CD8-positive, alpha-beta memory T cell (primary cell): ENCODE results near the gene BMF. TPM values are rescaled to one million over a fixed set of nuclear protein-coding genes. Genes with fewer than 3 reads are reported as not detected.
A peak's percentile ranks its signal among the peaks of the same experiment; 100 is the strongest.

Experiments
- CTCF ChIA-PET: fragments of 350-600 bp; sonication (Branson Sonifier 250); formaldehyde crosslinking; loops from one replicate; lab custom pipeline; 2021; ENCODE audit warnings: antibody characterized with exemption; lab: Charles Lee
- POLR2A ChIA-PET: fragments of 350-600 bp; sonication (Branson Sonifier 250); formaldehyde crosslinking; loops from one replicate; lab custom pipeline; 2021; ENCODE audit warnings: antibody characterized with exemption; lab: Charles Lee
- DNase-seq, 5 donors: peaks; one replicate each; pipeline versions ENCODE4 v3.0.0 to v3.0.0-alpha.2; 2020 to 2022; ENCODE audit warnings: mixed read lengths in 1 of 5
- H3K27ac ChIP-seq: one replicate; pipeline ENCODE4 v1.7.0; 2013; ENCODE audit warnings: low read depth, mild to moderate bottlenecking, low read length, moderate library complexity
- H3K27me3 ChIP-seq: 2 replicates; pipeline ENCODE4 v1.7.0; 2013; ENCODE audit warnings: low read length, mild to moderate bottlenecking; ENCODE audit not compliant: insufficient read depth, poor library complexity, severe bottlenecking
- H3K36me3 ChIP-seq: 2 replicates; pipeline ENCODE4 v1.7.0; 2013; ENCODE audit warnings: mild to moderate bottlenecking, low read length, moderate library complexity; ENCODE audit not compliant: insufficient read depth
- H3K4me1 ChIP-seq: 2 replicates; pipeline ENCODE4 v1.7.0; 2013; ENCODE audit warnings: mild to moderate bottlenecking, low read length, moderate library complexity; ENCODE audit not compliant: insufficient read depth
- H3K4me3 ChIP-seq: 2 replicates; pipeline ENCODE4 v1.7.0; 2013; ENCODE audit warnings: mild to moderate bottlenecking, low read length
- H3K9me3 ChIP-seq: 2 replicates; pipeline ENCODE4 v1.7.0; 2013; ENCODE audit warnings: mild to moderate bottlenecking, low read length
- H3K27ac Mint-ChIP-seq, 8 donors: one replicate each; pipeline ENCODE4 v1.8.0; 2020 to 2021; ENCODE audit warnings: mixed read lengths in 8 of 8, mild to moderate bottlenecking in 6 of 8, inconsistent platforms in 3 of 8, moderate library complexity in 3 of 8
- H3K27me3 Mint-ChIP-seq, 2 donors: one replicate each; pipeline ENCODE4 v1.8.0; 2020 to 2021; ENCODE audit warnings: mixed read lengths in 2 of 2, mild to moderate bottlenecking in 1 of 2, moderate library complexity in 1 of 2
- H3K36me3 Mint-ChIP-seq, 3 donors: one replicate each; pipeline ENCODE4 v1.8.0; 2020 to 2021; ENCODE audit warnings: mixed read lengths in 3 of 3, inconsistent platforms in 1 of 3, mild to moderate bottlenecking in 1 of 3
- H3K4me1 Mint-ChIP-seq, 3 donors: one replicate each; pipeline ENCODE4 v1.8.0; 2020 to 2021; ENCODE audit warnings: mixed read lengths in 3 of 3, inconsistent platforms in 1 of 3, mild to moderate bottlenecking in 1 of 3
- H3K4me3 Mint-ChIP-seq, 7 donors: one replicate each; pipeline ENCODE4 v1.8.0; 2020 to 2021; ENCODE audit warnings: mixed read lengths in 7 of 7, mild to moderate bottlenecking in 6 of 7, moderate library complexity in 4 of 7, inconsistent platforms in 2 of 7
- H3K9me3 Mint-ChIP-seq, 5 donors: one replicate each; pipeline ENCODE4 v1.8.0; 2020 to 2022; ENCODE audit warnings: mixed read lengths in 5 of 5, mild to moderate bottlenecking in 3 of 5, moderate library complexity in 2 of 5, inconsistent platforms in 1 of 5
- polyA plus RNA-seq: library from polyadenylated mRNA; unstranded; fragments of 300-500 nt; fragmentation: Illumina TruSeq; gene quantifications from one replicate; pipeline ENCODE4 v1.2.3, GENCODE V29; 2021
- total RNA-seq, 2 experiments: library from RNA; stranded (reverse); gene quantifications; one replicate each; pipeline ENCODE4 v1.2.3, GENCODE V29; 2021

Gene BMF
- total and polyA plus RNA-seq, 3 experiments from 2014 or later = 2.3 to 16.8 (median 15.3) TPM

DNA sequence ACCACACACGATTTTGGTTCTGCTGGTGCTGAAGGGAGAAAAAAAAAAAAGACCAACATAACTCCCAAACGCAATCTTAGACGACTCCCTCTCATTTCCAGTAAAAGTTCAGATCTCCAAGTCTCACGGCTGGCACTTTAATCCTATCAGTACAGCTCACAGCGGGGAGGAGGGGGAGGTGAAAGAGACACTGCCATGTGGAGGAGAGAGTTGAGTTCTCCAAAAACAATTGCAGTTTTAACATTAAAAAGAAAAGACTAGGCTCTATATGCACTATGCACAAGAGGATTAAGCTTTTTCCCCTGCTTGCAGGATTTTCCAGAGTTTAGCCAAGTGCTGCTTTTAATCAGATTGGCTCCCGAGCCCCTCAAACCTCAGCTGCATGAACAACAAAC lies 16.8 kb downstream of the BMF start:
- ChIA-PET POLR2A (interaction anchor here (0.7 kb wide), 1 partner anchor 30 kb away, joined by 4 read pairs; no protein-coding TSS in a partner anchor), CTCF (interaction anchor here (19.8 kb wide), 1 partner anchor 17 kb away, joined by 186 read pairs; the partner anchor contains the start of gene BMF)
- Mint-ChIP-seq H3K27ac (peak overlapping the region in 1 of 8 donors; percentile 51), H3K36me3 (peaks cover 0 to 36% (median 4%) of the 10 kb centered on the region in 3 donors), H3K4me3 (no peak overlapping the region), H3K27me3 (peaks cover 0 to 2% of the 10 kb centered on the region in 2 donors), H3K4me1 (peaks cover 0 to 28% (median 7%) of the 10 kb centered on the region in 3 donors), H3K9me3 (no peaks in the 10 kb centered on the region)
- H3K4me3 ChIP-seq = no peak overlapping the region
- H3K27ac ChIP-seq = no peak overlapping the region
- no peaks in the 10 kb centered on the region for H3K9me3 ChIP-seq
- no peaks in the 10 kb centered on the region for H3K4me1 ChIP-seq
- H3K27me3 ChIP-seq = no peaks in the 10 kb centered on the region
- H3K36me3 ChIP-seq = no peaks in the 10 kb centered on the region
- DNase-seq = no peak

DNA sequence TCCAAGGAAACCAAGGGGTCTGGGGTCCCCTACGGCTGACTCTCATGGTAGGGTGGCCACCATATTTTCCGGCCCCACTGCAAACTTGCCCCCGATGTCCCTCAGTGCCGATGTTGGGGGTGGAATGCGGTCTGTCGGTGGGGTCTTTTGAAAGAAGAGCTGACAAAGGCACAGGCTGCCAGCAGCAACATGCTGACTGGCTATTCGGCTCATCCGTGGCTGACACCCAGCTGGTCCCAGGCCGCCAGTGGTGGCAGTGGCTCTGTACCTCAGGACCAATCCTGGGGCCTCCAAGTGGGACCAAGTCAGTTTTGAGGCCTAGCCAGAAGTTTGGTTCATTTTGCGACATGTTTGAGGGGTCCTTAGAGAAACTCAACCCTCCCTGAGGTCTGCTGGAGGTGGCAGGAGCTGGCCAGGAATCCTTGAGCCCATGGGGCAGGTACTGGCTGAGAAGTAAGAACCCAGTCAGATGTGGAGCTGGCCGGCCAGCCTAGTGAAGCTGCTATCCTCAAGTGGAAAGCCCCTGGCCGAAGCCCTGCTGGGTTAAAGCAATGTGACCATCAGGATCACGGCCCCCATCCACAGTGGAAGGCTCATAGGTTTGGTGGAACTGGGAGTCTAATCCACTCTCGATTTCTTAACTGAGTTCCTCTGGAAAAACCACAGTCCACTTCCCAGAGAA lies 17.8 kb downstream of the BMF start:
- peaks cover 0 to 36% (median 4%) of the 10 kb centered on the region in 3 donors for H3K36me3 Mint-ChIP-seq
- Histone ChIP-seq H3K27ac (no peak overlapping the region), H3K4me1 (no peaks in the 10 kb centered on the region), H3K36me3 (no peaks in the 10 kb centered on the region), H3K9me3 (no peaks in the 10 kb centered on the region), H3K4me3 (no peak overlapping the region), H3K27me3 (no peaks in the 10 kb centered on the region)
- POLR2A ChIA-PET = no interaction called here
- peaks cover 0 to 19% (median 5%) of the 10 kb centered on the region in 3 donors for H3K4me1 Mint-ChIP-seq
- CTCF ChIA-PET = interaction anchor here (0.9 to 19.8 kb wide), 2 partner anchors 18 to 184 kb away, joined by 3 to 186 read pairs; partner anchors contain the start of gene BMF
- H3K27me3 Mint-ChIP-seq = peaks cover 0 to 4% of the 10 kb centered on the region in 2 donors
- H3K4me3 Mint-ChIP-seq = no peak overlapping the region
- H3K9me3 Mint-ChIP-seq = no peaks in the 10 kb centered on the region
- H3K27ac Mint-ChIP-seq = no peak overlapping the region
- DNase-seq = no peak

DNA sequence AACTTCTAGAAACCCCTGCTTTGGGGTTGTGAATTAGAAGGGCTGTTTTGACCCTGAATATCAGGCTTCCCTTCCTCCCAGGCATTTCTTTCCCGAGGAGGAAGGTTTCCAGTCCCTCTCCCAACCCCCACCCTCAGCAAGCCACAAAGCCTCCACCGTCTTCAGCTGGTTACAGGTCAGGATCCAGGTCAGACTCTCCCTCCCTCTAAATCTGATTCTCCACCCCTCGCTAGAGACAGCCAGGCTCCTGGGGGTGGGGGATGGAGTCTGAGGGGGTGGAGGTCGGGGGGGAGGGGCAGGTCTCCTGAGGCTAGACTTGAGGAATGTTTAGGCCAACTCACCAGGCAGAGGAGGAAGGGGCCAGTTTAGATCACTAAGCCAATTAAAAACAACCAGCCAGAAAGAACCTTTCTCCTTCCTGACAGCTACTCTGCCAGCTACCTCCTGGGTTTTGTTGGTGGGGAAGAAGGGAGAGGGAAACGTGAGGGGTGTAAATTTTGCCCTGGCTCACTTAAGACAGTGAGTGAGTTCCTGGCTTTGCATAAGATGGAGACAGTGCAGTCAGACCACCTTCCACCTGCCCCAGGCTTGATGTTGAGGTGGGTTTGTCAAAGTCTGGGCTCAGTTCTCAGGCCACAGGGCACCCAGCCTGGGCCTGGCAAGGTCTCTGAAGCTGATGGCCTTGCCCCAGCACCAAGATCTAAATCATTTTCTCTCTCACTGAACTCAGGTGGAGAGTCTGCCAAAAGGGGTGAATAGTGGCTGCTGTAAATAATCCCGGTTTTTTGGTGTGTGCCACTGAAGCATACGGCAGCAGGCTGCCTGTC lies 19.5 kb downstream of the BMF start:
- peaks cover 4 to 5% of the 10 kb centered on the region in 2 donors for H3K27me3 Mint-ChIP-seq
- no peak for DNase-seq
- ChIA-PET POLR2A (interaction anchor here (0.6 kb wide), 1 partner anchor 15 kb away, joined by 3 read pairs; no protein-coding TSS in a partner anchor), CTCF (interaction anchor here (19.8 kb wide), 1 partner anchor 20 kb away, joined by 186 read pairs; the partner anchor contains the start of gene BMF)
- Histone ChIP-seq H3K27me3 (no peaks in the 10 kb centered on the region), H3K4me3 (no peak overlapping the region), H3K9me3 (no peaks in the 10 kb centered on the region), H3K36me3 (no peaks in the 10 kb centered on the region), H3K27ac (no peak overlapping the region), H3K4me1 (no peaks in the 10 kb centered on the region)
- H3K36me3 Mint-ChIP-seq = peaks cover 0 to 32% (median 4%) of the 10 kb centered on the region in 3 donors
- no peaks in the 10 kb centered on the region for H3K9me3 Mint-ChIP-seq
- H3K27ac Mint-ChIP-seq = no peak overlapping the region
- no peak overlapping the region for H3K4me3 Mint-ChIP-seq
- H3K4me1 Mint-ChIP-seq = peaks cover 0 to 7% (median 2%) of the 10 kb centered on the region in 3 donors

DNA sequence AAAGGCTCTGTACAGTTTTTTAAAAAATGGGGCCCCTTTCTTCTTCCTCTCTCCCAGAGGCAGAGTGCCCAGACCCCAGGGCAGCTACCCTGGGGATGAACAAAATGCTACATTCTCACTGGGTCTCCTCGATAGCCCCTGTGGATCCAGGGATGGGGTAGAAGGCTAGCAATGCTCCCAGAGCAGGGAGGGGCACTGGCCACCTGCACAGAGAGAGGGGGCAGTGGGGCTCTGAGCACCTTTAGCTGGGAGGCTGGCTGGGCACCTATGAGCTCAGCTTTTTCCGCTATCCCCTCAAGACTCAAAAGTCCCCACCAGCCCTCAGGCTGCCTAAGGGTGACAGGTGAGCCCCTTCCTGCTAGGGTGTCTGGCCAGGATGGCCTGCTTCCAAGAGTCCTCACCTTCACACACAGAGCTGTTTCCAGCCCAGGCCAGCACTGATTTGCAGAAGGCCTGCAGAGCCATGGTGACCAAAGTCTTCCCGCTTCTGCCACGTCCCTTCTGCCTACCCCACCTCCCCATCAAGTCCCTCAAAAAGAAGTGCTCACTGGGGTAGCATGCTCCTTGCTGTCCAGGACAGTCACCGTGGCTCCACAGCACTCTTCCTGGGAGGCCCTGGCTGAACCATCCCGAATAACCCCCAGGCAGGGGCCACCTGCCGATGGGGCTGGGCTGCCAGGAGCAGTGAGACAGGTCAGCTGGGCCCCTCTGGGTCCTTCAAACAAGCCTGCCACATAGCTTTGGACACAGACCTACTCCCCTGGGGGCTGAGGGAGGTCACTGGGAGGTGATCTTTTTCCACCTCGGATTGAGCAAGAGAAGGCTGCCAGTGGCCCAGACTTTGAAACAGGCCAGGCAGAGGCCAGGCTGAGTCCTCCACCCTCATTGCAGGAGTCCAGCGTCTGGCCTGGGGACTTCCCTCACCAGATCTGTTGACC lies 20.4 kb downstream of the BMF start:
- CTCF ChIA-PET = interaction anchor here (19.8 kb wide), 1 partner anchor 20 kb away, joined by 186 read pairs; the partner anchor contains the start of gene BMF
- H3K27ac Mint-ChIP-seq = no peak overlapping the region
- no peak for DNase-seq
- Histone ChIP-seq H3K36me3 (no peaks in the 10 kb centered on the region), H3K4me3 (no peak overlapping the region), H3K9me3 (no peaks in the 10 kb centered on the region), H3K27ac (no peak overlapping the region), H3K4me1 (no peaks in the 10 kb centered on the region), H3K27me3 (no peaks in the 10 kb centered on the region)
- H3K36me3 Mint-ChIP-seq = peaks cover 0 to 26% (median 4%) of the 10 kb centered on the region in 3 donors
- H3K27me3 Mint-ChIP-seq = peaks cover 4 to 12% of the 10 kb centered on the region in 2 donors
- no peaks in the 10 kb centered on the region for H3K9me3 Mint-ChIP-seq
- no peak overlapping the region for H3K4me3 Mint-ChIP-seq
- POLR2A ChIA-PET = interaction anchor here (0.6 kb wide), 1 partner anchor 14 kb away, joined by 3 read pairs; no protein-coding TSS in a partner anchor
- H3K4me1 Mint-ChIP-seq = peaks cover 0 to 6% (median 2%) of the 10 kb centered on the region in 3 donors

DNA sequence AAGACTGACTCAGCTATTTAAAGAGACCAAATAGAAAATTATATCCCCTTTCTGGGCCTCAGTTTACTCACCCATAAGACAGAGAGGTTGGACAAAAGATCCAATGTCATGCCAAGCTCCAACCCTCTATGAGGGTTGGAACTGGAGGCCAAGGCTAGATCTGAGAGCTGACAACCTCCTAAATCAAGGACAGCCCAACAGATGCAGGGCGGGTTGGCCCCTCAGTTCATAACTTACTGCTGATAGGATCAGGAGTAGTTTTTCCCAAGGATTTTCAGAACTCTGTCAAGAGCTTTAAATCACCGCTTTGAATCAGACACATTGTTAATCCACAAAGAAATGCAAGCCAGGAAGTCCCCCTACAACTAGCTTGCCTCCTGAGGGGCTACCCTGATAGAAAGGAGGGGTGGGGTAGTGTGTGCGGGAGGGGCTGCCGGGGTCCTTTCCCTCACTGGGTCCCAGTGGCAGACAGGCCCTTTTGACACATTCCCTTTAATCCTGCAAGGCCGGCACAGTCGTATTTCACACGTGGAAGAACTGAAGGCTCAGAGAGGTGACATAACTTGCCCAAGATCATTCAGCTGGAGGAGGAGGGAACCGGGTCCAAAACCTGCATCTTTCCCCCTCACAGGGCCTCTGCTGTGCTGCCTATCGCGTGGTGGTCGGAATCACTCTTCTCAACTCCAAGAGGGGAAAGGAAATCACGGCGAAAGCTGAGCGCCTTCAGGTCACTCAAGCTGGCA lies 21.4 kb downstream of the BMF start:
- no peaks in the 10 kb centered on the region for H3K36me3 ChIP-seq
- Mint-ChIP-seq H3K27ac (no peak overlapping the region), H3K36me3 (peaks cover 0 to 21% (median 2%) of the 10 kb centered on the region in 3 donors), H3K9me3 (no peaks in the 10 kb centered on the region), H3K4me1 (peaks cover 0 to 12% (median 3%) of the 10 kb centered on the region in 3 donors), H3K4me3 (no peak overlapping the region), H3K27me3 (peaks cover 6 to 16% of the 10 kb centered on the region in 2 donors)
- no peak for DNase-seq
- CTCF ChIA-PET = interaction anchor here (0.8 to 19.8 kb wide), 2 partner anchors 21 to 40 kb away, joined by 3 to 186 read pairs; partner anchors contain the start of gene BMF
- H3K4me1 ChIP-seq = peaks cover 8% of the 10 kb centered on the region
- H3K4me3 ChIP-seq = no peak overlapping the region
- H3K27me3 ChIP-seq = no peaks in the 10 kb centered on the region
- POLR2A ChIA-PET = no interaction called here
- H3K9me3 ChIP-seq = no peaks in the 10 kb centered on the region
- H3K27ac ChIP-seq = no peak overlapping the region

DNA sequence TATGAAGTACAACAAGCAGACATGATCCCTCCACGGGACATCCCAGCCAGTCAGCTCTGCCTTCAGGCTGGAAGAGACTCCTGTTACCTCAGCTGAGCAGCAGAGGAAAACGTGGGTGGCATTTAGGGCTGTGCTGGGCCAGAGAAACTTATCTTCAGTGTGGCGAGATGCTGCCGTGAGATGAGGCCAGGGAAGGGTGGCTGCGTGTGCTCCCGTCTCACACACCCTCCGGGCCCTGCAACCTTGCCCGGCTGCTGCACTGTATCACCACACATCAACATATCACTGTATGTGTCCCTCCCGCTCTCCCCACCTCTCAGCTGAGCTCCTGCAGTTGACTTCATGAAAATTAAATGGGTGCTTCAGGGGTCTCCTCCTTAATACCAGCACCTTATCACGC lies 23.4 kb downstream of the BMF start:
- Mint-ChIP-seq H3K27me3 (peaks cover 8 to 21% of the 10 kb centered on the region in 2 donors), H3K36me3 (peaks cover 0 to 9% (median 0%) of the 10 kb centered on the region in 3 donors), H3K9me3 (no peaks in the 10 kb centered on the region), H3K27ac (no peak overlapping the region), H3K4me3 (no peak overlapping the region), H3K4me1 (peaks cover 6 to 20% (median 13%) of the 10 kb centered on the region in 3 donors)
- CTCF ChIA-PET = interaction anchor here (1.2 to 19.8 kb wide), 2 partner anchors 15 to 23 kb away, joined by 3 to 186 read pairs; partner anchors contain the start of gene BMF
- Histone ChIP-seq H3K27me3 (no peaks in the 10 kb centered on the region), H3K4me1 (peaks cover 20% of the 10 kb centered on the region), H3K36me3 (no peaks in the 10 kb centered on the region), H3K27ac (no peak overlapping the region), H3K9me3 (no peaks in the 10 kb centered on the region), H3K4me3 (no peak overlapping the region)
- POLR2A ChIA-PET = no interaction called here
- no peak for DNase-seq
